Cardiac muscle cell (in vitro differentiated cells and primary cell): ENCODE results near the gene PPEF1. TPM values are rescaled to one million over a fixed set of nuclear protein-coding genes. Genes with fewer than 3 reads are reported as not detected.
"Not testable (repeated sequence)": the region's sequence is repeated elsewhere in the genome, so short reads cannot be mapped to it uniquely, and the experiment has no call there.

Experiments
- DNase-seq, 2 donors: peaks; one replicate each; pipeline versions ENCODE4 v3.0.0 to v3.0.0-alpha.2; 2010 to 2017; ENCODE audit warnings: low read depth in 1 of 2, low spot score in 1 of 2
- H3K27ac ChIP-seq: fragments of 200-600 bp; sonication (generic); 2 replicates; pipeline ENCODE4 v1.5.1; 2016
- H3K27me3 ChIP-seq: fragments of 200-600 bp; sonication (generic); 2 replicates; pipeline ENCODE4 v1.6.0; 2016; ENCODE audit warnings: control low read depth
- H3K36me3 ChIP-seq: fragments of 200-600 bp; sonication (generic); 2 replicates; pipeline ENCODE4 v1.5.1; 2016; ENCODE audit warnings: control low read depth
- H3K4me1 ChIP-seq: fragments of 200-600 bp; sonication (generic); 2 replicates; pipeline ENCODE4 v1.8.1; 2017; ENCODE audit warnings: low read depth, mild to moderate bottlenecking, mixed run types
- H3K4me3 ChIP-seq: fragments of 200-600 bp; sonication (generic); 2 replicates; pipeline ENCODE4 v1.5.1; 2016; ENCODE audit warnings: mild to moderate bottlenecking
- H3K9me3 ChIP-seq: fragments of 200-600 bp; sonication (generic); 2 replicates; pipeline ENCODE4 v1.5.1; 2017; ENCODE audit warnings: low read depth, mild to moderate bottlenecking, control low read depth
- polyA plus RNA-seq: library from polyadenylated mRNA; unstranded; fragments of >200 nt; fragmentation: Nextera tagmentation; extraction: Ambion mirVana; gene quantifications from 2 replicates; pipeline ENCODE4 v1.2.1, GENCODE V29; 2016
- total RNA-seq: library from RNA; depleted of rRNA; stranded (reverse); fragments of >200 nt; gene quantifications from 2 replicates; pipeline ENCODE4 v1.2.3, GENCODE V29; 2016
- TF ChIP-seq, protein P1 (sequence below): IDR thresholded peaks from 2 replicates; pipeline ENCODE4 v1.5.1; 2012; ENCODE audit warnings: low read depth, mild to moderate bottlenecking, low read length

Gene PPEF1
- total and polyA plus RNA-seq, 2 experiments from 2014 or later, result 0.30 TPM; not detected in 1

DNA sequence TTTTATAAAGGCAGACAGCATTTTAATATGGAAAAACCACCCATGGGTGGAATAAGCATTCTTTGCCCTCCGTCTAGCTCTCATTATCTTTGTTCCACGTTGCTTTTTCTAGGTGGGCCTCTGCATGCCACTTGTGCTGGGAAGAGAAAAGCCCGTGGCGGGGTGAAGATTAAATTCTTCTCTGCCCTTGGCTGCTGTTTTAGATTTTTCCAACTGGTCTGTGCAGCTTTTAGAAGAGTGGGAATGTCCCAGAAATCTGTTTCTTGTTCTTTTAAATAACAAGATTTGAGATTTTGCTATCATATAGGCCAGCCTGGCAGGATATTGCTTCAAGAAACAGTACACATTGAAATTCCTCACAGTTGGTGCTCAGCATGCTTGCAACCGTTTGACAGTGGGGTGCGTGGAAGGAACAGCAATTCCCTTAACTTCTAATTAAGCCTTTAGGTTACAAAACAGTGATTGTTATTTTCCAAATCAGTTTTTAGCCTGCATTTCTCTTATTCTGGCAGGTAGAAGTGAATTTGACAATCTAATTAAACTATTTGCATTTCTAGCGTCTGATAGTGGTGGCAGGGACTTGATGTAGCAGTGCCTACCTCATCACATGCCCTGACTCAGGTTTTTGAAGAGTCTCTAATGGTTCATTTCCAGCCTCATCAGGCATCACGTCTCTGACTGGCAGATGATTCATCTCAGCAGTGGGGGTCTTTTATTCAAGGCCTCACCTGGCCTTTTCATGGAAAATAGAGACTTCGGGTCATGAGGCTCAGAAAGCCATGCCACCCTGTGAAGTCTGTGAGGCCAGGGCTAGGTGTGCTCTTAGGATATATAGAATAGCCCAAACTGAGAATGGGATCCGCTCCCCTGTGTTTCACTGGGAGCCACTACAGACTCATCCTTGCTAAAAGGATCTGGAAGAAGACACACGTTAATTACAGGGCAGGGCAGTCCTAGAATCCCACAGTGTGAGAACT lies 50.8 kb downstream of the PPEF1 start:
- Histone ChIP-seq H3K4me3 (no peak overlapping the region), H3K36me3 (no peaks in the 10 kb centered on the region), H3K9me3 (no peaks in the 10 kb centered on the region), H3K27ac (no peak overlapping the region), H3K27me3 (no peaks in the 10 kb centered on the region), H3K4me1 (no peaks in the 10 kb centered on the region)
- TF ChIP-seq, protein P1, sequence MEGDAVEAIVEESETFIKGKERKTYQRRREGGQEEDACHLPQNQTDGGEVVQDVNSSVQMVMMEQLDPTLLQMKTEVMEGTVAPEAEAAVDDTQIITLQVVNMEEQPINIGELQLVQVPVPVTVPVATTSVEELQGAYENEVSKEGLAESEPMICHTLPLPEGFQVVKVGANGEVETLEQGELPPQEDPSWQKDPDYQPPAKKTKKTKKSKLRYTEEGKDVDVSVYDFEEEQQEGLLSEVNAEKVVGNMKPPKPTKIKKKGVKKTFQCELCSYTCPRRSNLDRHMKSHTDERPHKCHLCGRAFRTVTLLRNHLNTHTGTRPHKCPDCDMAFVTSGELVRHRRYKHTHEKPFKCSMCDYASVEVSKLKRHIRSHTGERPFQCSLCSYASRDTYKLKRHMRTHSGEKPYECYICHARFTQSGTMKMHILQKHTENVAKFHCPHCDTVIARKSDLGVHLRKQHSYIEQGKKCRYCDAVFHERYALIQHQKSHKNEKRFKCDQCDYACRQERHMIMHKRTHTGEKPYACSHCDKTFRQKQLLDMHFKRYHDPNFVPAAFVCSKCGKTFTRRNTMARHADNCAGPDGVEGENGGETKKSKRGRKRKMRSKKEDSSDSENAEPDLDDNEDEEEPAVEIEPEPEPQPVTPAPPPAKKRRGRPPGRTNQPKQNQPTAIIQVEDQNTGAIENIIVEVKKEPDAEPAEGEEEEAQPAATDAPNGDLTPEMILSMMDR, result no peak
- no peak for DNase-seq

DNA sequence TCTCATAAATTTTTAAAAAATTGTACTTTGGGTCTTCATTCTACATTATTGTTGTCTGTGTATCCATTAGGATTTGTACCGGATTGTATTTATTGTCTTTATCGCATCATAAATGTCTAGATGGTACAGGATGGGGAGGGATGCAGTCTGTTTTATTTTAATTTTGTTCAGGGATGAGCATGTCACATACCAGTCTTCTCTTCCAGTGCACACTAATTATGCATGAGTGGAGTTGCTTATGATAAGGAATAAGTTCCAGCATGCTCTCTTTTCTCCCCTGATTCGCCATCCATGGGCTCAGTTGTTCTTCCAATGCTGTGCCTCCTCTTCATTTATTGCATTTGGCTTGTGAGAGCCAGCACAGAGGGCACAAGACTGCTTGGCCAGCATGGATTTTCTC lies 54.3 kb downstream of the PPEF1 start:
- TF ChIP-seq, protein P1, result no peak
- H3K27ac ChIP-seq, result no peak overlapping the region
- no peaks in the 10 kb centered on the region for H3K4me1 ChIP-seq
- H3K9me3 ChIP-seq, result no peaks in the 10 kb centered on the region
- H3K36me3 ChIP-seq, result no peaks in the 10 kb centered on the region
- no peaks in the 10 kb centered on the region for H3K27me3 ChIP-seq
- H3K4me3 ChIP-seq, result no peak overlapping the region
- DNase-seq, result no peak

DNA sequence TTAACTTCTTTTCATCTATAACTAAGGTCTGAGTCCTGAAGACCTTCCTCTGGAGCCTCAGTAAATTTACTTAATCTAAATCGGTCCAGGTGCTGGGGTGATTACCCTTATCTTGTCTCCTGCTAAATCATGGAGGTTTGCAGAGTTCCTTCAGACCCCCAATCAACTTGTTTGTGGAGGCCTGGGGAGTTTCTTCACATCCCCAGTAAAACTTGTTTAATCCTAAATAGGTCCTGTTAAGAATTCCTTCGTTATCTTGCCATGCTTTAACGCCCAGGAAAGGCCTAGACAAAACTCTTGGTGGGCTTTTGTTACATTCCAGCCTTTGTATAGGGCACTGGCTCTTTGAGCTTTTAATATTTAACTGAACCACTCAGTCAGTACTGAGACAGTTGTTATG lies 55.7 kb downstream of the PPEF1 start:
- not testable (repeated sequence) for H3K4me3 ChIP-seq, H3K36me3 ChIP-seq, H3K9me3 ChIP-seq, H3K27ac ChIP-seq, DNase-seq, H3K4me1 ChIP-seq, H3K27me3 ChIP-seq

DNA sequence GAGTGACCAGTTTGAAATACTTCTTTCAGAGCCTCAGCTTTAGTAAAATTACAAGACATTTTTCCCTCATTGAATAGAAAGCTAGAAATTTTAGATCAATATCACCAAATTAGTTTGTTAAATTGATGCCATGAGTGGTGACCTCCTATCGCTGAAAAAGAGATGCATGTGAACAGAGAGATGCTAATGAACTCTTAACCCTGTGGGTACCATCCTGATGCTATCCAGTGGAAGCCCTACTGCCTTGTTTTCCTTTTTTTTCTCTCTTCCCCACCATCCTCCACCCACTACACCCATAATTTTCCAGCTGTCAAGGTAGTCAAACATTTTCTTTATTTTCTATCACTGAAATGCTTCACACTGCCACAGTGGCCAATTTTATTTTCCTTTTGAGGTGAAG lies 61.9 kb downstream of the PPEF1 start:
- Histone ChIP-seq H3K27me3 (no peaks in the 10 kb centered on the region), H3K4me3 (no peak overlapping the region), H3K9me3 (no peaks in the 10 kb centered on the region), H3K4me1 (no peaks in the 10 kb centered on the region), H3K27ac (no peak overlapping the region), H3K36me3 (no peaks in the 10 kb centered on the region)
- TF ChIP-seq, protein P1, result no peak
- no peak for DNase-seq

DNA sequence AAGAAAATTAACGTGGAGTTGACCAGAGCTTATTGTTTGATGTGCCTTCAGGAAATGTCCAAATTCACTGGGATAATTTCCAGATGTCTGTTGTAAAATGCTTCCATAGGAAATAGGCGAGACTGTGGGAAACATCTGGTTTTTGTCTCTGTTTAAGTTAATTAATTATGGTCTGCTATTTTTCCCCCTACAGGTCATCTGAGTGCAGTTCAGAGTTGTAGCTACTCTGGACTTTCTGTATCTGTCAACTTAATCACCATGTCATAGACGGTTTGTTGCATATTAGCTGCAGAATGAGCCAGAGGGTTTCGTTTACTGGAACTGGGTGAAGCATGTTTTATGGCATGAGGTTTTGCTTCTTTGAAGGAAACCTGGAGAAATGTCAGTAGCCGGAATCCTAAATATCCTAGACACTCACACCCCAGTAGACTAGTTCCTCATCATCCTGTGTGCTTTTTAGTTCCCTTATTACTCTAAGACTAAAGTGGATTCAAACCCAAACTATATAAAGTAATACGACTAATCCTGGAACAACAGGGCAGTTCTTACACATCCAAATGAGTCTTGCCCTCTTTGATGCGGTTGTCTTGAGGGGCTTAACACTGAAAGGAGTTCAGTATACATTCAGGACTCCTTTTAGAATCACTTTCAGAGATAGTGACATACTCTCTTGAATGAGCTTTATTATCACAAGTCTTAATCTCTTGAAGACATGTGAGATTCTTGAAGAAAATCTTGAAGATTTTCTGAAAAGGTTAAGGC lies 62.5 kb downstream of the PPEF1 start:
- peak in 1 of 2 donors; percentile 57 for DNase-seq

More for the DNA sequence above, 62.5 kb downstream of the PPEF1 start:
- Histone ChIP-seq H3K4me1 (no peaks in the 10 kb centered on the region), H3K27ac (no peak overlapping the region), H3K27me3 (no peaks in the 10 kb centered on the region), H3K4me3 (no peak overlapping the region), H3K9me3 (no peaks in the 10 kb centered on the region), H3K36me3 (no peaks in the 10 kb centered on the region)
- TF ChIP-seq, protein P1, result no peak
